ENCODE measurements around the gene UBE2F. TPM values are rescaled to one million over a fixed set of nuclear protein-coding genes. Genes with fewer than 3 reads are reported as not detected.

Gene UBE2F
- total and polyA plus RNA-seq, 9 of the 15 experiments (the other 6 are each of a cell fraction or from before 2014, with no cell fraction given) = 18.1 to 88.1 (median 53.0) TPM

- TF ChIP-seq, protein P1, sequence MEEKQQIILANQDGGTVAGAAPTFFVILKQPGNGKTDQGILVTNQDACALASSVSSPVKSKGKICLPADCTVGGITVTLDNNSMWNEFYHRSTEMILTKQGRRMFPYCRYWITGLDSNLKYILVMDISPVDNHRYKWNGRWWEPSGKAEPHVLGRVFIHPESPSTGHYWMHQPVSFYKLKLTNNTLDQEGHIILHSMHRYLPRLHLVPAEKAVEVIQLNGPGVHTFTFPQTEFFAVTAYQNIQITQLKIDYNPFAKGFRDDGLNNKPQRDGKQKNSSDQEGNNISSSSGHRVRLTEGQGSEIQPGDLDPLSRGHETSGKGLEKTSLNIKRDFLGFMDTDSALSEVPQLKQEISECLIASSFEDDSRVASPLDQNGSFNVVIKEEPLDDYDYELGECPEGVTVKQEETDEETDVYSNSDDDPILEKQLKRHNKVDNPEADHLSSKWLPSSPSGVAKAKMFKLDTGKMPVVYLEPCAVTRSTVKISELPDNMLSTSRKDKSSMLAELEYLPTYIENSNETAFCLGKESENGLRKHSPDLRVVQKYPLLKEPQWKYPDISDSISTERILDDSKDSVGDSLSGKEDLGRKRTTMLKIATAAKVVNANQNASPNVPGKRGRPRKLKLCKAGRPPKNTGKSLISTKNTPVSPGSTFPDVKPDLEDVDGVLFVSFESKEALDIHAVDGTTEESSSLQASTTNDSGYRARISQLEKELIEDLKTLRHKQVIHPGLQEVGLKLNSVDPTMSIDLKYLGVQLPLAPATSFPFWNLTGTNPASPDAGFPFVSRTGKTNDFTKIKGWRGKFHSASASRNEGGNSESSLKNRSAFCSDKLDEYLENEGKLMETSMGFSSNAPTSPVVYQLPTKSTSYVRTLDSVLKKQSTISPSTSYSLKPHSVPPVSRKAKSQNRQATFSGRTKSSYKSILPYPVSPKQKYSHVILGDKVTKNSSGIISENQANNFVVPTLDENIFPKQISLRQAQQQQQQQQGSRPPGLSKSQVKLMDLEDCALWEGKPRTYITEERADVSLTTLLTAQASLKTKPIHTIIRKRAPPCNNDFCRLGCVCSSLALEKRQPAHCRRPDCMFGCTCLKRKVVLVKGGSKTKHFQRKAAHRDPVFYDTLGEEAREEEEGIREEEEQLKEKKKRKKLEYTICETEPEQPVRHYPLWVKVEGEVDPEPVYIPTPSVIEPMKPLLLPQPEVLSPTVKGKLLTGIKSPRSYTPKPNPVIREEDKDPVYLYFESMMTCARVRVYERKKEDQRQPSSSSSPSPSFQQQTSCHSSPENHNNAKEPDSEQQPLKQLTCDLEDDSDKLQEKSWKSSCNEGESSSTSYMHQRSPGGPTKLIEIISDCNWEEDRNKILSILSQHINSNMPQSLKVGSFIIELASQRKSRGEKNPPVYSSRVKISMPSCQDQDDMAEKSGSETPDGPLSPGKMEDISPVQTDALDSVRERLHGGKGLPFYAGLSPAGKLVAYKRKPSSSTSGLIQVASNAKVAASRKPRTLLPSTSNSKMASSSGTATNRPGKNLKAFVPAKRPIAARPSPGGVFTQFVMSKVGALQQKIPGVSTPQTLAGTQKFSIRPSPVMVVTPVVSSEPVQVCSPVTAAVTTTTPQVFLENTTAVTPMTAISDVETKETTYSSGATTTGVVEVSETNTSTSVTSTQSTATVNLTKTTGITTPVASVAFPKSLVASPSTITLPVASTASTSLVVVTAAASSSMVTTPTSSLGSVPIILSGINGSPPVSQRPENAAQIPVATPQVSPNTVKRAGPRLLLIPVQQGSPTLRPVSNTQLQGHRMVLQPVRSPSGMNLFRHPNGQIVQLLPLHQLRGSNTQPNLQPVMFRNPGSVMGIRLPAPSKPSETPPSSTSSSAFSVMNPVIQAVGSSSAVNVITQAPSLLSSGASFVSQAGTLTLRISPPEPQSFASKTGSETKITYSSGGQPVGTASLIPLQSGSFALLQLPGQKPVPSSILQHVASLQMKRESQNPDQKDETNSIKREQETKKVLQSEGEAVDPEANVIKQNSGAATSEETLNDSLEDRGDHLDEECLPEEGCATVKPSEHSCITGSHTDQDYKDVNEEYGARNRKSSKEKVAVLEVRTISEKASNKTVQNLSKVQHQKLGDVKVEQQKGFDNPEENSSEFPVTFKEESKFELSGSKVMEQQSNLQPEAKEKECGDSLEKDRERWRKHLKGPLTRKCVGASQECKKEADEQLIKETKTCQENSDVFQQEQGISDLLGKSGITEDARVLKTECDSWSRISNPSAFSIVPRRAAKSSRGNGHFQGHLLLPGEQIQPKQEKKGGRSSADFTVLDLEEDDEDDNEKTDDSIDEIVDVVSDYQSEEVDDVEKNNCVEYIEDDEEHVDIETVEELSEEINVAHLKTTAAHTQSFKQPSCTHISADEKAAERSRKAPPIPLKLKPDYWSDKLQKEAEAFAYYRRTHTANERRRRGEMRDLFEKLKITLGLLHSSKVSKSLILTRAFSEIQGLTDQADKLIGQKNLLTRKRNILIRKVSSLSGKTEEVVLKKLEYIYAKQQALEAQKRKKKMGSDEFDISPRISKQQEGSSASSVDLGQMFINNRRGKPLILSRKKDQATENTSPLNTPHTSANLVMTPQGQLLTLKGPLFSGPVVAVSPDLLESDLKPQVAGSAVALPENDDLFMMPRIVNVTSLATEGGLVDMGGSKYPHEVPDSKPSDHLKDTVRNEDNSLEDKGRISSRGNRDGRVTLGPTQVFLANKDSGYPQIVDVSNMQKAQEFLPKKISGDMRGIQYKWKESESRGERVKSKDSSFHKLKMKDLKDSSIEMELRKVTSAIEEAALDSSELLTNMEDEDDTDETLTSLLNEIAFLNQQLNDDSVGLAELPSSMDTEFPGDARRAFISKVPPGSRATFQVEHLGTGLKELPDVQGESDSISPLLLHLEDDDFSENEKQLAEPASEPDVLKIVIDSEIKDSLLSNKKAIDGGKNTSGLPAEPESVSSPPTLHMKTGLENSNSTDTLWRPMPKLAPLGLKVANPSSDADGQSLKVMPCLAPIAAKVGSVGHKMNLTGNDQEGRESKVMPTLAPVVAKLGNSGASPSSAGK (IDR thresholded peaks at IDR 0.05) = no peak
- TF ChIP-seq ZNF655 (CRISPR knock-in tag; IDR thresholded peaks at IDR 0.05) (no peak), CBX5 (IDR thresholded peaks at IDR 0.05; ENCODE audit: borderline replicate concordance, low read depth) (no peak), CEBPB (tag; IDR thresholded peaks at IDR 0.05) (no peak), MTA1 (IDR thresholded peaks at IDR 0.05; ENCODE audit: borderline replicate concordance) (no peak), ZNF444 (CRISPR knock-in tag; IDR thresholded peaks at IDR 0.05) (no peak)
- TF ChIP-seq, protein P2, sequence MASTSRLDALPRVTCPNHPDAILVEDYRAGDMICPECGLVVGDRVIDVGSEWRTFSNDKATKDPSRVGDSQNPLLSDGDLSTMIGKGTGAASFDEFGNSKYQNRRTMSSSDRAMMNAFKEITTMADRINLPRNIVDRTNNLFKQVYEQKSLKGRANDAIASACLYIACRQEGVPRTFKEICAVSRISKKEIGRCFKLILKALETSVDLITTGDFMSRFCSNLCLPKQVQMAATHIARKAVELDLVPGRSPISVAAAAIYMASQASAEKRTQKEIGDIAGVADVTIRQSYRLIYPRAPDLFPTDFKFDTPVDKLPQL (IDR thresholded peaks at IDR 0.05; ENCODE audit: extremely low read depth, insufficient read length) = no peak
- TF ChIP-seq, protein P3, sequence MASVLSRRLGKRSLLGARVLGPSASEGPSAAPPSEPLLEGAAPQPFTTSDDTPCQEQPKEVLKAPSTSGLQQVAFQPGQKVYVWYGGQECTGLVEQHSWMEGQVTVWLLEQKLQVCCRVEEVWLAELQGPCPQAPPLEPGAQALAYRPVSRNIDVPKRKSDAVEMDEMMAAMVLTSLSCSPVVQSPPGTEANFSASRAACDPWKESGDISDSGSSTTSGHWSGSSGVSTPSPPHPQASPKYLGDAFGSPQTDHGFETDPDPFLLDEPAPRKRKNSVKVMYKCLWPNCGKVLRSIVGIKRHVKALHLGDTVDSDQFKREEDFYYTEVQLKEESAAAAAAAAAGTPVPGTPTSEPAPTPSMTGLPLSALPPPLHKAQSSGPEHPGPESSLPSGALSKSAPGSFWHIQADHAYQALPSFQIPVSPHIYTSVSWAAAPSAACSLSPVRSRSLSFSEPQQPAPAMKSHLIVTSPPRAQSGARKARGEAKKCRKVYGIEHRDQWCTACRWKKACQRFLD (CRISPR knock-in tag; IDR thresholded peaks at IDR 0.05) = no peak
These were observed 29.3 kb downstream of the UBE2F start (continued) for GRCh38 chr2:237996021-237996593.

Data from K562 (cell line).